Neutrophil (primary cell): ENCODE data around the gene OXCT1.

ENCODE experiments used
- H3K27ac ChIP-seq: fragments of 200-600 bp; sonication (generic); 2 replicates; pipeline ENCODE4 v1.5.1; 2016; ENCODE audit warnings: mild to moderate bottlenecking, moderate library complexity
- H3K27me3 ChIP-seq: fragments of 200-600 bp; sonication (generic); 2 replicates; pipeline ENCODE4 v1.6.0; 2016; ENCODE audit warnings: mild to moderate bottlenecking
- H3K36me3 ChIP-seq: fragments of 200-600 bp; sonication (generic); 2 replicates; pipeline ENCODE4 v1.5.1; 2017
- H3K4me1 ChIP-seq, 2 experiments: fragments of 200-600 bp in 1 of 2; sonication (generic) in 1 of 2; 1 replicate in 1 of 2; 2 replicates in 1 of 2; pipeline versions ENCODE4 v1.5.1 to v1.6.1; 2013 to 2016; ENCODE audit warnings: low read depth in 1 of 2, low read length in 1 of 2, mild to moderate bottlenecking in 1 of 2, moderate library complexity in 1 of 2; ENCODE audit not compliant: control insufficient read depth in 1 of 2, insufficient read depth in 1 of 2
- H3K4me3 ChIP-seq, 2 experiments: fragments of 200-600 bp in 1 of 2; sonication (generic) in 1 of 2; 1 replicate in 1 of 2; 2 replicates in 1 of 2; pipeline ENCODE4 v1.5.1; 2013 to 2016; ENCODE audit warnings: low read depth in 1 of 2, low read length in 1 of 2, mild to moderate bottlenecking in 1 of 2, moderate library complexity in 1 of 2
- H3K9me3 ChIP-seq: fragments of 200-600 bp; sonication (generic); 2 replicates; pipeline ENCODE4 v1.5.1; 2016
- TF ChIP-seq, protein P1 (sequence below): fragments of 200-600 bp; sonication (generic); IDR thresholded peaks from 2 replicates; pipeline ENCODE4 v1.5.1; 2016; ENCODE audit warnings: antibody characterized with exemption

Gene OXCT1

DNA sequence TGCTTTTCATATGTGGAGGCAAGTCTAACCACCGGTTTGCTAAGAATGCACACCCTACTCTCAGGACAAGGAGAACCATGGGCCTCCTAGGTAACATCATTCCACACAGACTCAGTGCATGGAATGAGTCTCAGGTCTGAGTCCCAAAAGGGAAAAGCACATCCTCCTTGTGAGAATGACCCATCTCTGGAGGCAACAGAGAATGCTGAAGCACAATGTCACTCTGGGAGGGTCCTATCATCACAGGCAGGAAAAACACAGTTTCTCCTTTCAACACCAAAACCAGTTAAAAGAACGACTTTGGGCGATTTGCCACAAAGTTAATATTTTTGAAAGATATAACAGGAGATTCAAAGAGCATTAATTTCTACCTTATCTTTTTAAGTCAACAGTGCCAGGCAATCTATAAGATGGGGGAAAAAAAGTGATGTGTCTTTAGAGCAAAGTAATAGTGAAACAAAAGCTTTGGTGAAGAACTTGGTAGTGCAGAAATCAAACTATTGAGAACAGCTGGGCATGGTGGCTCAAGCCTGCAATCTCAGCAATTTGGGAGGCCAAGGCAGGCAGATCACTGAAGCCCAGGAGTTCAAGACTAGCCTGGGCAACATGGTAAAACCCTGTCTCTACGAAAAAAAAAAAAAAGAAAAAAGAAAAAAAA, 97.3 kb downstream of the OXCT1 start:
- H3K27me3 ChIP-seq: no peaks in the 10 kb centered on the region
- no peak overlapping the region for H3K4me3 ChIP-seq
- H3K27ac ChIP-seq: no peak overlapping the region
- no peaks in the 10 kb centered on the region for H3K9me3 ChIP-seq
- TF ChIP-seq, protein P1, sequence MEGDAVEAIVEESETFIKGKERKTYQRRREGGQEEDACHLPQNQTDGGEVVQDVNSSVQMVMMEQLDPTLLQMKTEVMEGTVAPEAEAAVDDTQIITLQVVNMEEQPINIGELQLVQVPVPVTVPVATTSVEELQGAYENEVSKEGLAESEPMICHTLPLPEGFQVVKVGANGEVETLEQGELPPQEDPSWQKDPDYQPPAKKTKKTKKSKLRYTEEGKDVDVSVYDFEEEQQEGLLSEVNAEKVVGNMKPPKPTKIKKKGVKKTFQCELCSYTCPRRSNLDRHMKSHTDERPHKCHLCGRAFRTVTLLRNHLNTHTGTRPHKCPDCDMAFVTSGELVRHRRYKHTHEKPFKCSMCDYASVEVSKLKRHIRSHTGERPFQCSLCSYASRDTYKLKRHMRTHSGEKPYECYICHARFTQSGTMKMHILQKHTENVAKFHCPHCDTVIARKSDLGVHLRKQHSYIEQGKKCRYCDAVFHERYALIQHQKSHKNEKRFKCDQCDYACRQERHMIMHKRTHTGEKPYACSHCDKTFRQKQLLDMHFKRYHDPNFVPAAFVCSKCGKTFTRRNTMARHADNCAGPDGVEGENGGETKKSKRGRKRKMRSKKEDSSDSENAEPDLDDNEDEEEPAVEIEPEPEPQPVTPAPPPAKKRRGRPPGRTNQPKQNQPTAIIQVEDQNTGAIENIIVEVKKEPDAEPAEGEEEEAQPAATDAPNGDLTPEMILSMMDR: no peak
- H3K36me3 ChIP-seq: no peaks in the 10 kb centered on the region
- no peaks in the 10 kb centered on the region for H3K4me1 ChIP-seq

DNA sequence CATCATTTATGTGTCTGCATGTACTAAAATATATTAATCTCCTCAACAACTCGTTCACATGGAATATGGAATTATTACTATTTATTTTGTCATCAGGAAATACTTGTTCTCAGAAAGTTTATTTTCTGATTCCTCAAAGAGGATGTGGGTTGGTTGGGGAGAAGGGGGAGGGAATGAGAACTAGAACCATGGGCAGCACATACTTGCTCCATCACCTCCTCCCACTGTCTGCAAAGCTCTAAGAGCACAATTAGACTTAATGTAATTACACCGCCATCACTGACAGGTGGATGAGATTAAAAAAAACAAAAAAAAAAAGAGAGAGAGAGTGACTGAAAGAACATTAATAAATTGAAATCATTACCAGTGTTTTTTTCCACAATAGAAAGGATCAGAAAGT, 98.2 kb downstream of the OXCT1 start:
- Histone ChIP-seq H3K36me3 (no peaks in the 10 kb centered on the region), H3K27ac (no peak overlapping the region), H3K9me3 (no peaks in the 10 kb centered on the region), H3K4me3 (no peak overlapping the region), H3K27me3 (no peaks in the 10 kb centered on the region), H3K4me1 (no peaks in the 10 kb centered on the region)
- TF ChIP-seq, protein P1: no peak

DNA sequence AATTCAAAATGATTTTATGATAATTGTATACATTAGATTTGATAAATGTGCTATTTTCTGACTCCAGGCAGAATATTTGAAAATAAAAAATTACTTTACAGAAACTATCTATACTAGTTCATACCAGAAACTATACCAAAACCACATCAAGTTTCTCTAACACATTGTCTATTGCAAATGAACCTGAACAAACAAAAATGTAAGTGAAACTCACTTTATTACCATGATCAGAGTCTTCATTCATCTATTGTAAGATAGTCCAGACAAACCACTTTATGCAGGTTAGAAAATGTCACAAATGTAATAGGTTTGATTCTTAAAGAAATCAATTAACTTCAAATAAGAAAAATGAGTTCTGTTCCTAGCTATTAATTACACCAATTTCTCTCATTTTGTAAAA, 99.4 kb downstream of the OXCT1 start:
- Histone ChIP-seq H3K4me3 (no peak overlapping the region), H3K36me3 (no peaks in the 10 kb centered on the region), H3K27me3 (no peaks in the 10 kb centered on the region), H3K27ac (no peak overlapping the region), H3K4me1 (no peaks in the 10 kb centered on the region), H3K9me3 (no peaks in the 10 kb centered on the region)
- TF ChIP-seq, protein P1: no peak

DNA sequence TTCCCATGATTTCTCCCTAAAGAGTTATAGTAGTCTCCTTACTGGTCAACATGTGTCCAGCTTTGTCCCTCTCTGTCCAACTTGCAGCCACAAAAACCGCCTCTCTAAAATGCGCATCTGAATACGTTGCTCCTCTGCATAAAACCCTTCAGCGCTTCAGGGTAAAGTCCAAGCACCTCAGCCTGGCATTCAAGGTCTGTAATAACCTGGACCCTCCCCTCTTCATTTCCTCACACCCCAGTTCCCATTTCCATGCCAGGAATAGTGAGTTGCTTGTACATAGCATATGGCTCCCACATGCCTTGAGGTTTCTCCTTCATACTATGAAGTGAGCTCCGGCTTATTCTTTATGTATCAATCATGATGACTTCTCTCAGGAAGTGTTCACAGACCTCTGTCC, 101.5 kb downstream of the OXCT1 start:
- no peak overlapping the region for H3K27ac ChIP-seq
- TF ChIP-seq, protein P1: no peak
- H3K4me3 ChIP-seq: no peak overlapping the region

DNA sequence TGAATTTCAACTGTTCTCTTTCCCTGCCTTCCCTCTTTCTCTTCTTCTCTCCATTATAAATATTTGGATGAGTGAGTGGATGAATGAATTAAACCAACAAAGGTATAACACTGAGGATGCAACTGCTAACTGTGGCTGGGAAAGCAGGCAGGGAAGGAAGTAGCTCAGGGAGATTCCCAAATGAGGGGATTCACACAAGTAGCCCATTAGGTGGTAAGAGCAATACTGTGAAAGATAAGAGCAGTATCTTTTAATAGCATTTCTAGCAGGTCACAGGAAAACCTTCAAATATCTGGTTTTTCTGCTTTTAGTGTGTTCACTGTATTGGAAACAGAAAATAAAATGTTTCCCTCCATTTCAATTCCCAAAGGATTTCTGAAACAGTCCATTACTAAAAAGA, 105.6 kb downstream of the OXCT1 start:
- no peak overlapping the region for H3K27ac ChIP-seq
- no peaks in the 10 kb centered on the region for H3K4me1 ChIP-seq
- H3K36me3 ChIP-seq: peaks cover 3% of the 10 kb centered on the region
- H3K4me3 ChIP-seq: no peak overlapping the region
- no peaks in the 10 kb centered on the region for H3K9me3 ChIP-seq
- H3K27me3 ChIP-seq: no peaks in the 10 kb centered on the region
- TF ChIP-seq, protein P1: no peak

More for the DNA sequence above, 101.5 kb downstream of the OXCT1 start:
- no peaks in the 10 kb centered on the region for H3K27me3 ChIP-seq
- no peaks in the 10 kb centered on the region for H3K9me3 ChIP-seq
- H3K4me1 ChIP-seq: no peaks in the 10 kb centered on the region
- H3K36me3 ChIP-seq: no peaks in the 10 kb centered on the region
